HG03558 (cell line): Measurements from ENCODE around the gene GRK5.

Source experiments
- ATAC-seq: cut with Tn5 transposase; IDR thresholded peaks from one replicate; pipeline ENCODE4 v1.9.1; 2021; ENCODE audit warnings: moderate number of reproducible peaks; ENCODE audit not compliant: unreplicated experiment; ENCODE audit errors: extremely low read depth

The GRK5 gene

DNA sequence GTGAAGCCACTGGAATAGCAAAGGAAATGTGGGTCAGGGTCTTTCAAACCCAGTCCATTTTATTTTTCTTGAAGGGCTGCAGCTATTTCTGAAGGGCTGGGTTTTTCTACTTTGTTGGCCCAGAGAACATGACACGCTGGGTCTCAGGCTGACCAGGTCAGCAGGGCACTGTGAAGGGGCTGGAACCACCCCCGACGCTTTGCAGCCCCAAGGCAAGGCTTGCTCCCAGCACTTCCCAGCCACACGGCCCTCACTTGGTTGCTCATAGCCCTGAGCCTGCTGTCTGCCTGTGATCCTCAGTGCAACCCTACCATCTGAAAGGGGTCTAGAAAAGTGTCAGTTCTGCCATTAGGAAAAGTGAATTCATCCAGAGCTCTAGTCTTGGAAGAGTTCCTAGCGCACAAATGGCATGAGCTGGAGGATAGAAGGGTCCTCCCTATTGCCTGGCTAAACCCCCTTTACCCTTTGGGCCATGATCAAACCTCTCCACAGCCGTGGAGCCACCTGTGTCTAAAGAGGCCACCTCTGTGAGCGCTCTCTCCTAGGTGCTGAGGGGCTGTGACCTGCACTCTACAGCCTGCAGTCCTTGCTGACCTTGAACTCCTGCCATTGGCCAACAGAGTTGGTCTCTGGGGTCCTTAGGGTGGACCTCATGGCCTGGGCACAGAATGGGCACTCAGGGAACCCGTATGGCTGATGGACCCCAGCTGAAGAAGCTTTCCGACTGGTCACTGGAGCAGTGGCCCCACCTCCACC, 203.2 kb downstream of the GRK5 start:
- no peak for ATAC-seq

DNA sequence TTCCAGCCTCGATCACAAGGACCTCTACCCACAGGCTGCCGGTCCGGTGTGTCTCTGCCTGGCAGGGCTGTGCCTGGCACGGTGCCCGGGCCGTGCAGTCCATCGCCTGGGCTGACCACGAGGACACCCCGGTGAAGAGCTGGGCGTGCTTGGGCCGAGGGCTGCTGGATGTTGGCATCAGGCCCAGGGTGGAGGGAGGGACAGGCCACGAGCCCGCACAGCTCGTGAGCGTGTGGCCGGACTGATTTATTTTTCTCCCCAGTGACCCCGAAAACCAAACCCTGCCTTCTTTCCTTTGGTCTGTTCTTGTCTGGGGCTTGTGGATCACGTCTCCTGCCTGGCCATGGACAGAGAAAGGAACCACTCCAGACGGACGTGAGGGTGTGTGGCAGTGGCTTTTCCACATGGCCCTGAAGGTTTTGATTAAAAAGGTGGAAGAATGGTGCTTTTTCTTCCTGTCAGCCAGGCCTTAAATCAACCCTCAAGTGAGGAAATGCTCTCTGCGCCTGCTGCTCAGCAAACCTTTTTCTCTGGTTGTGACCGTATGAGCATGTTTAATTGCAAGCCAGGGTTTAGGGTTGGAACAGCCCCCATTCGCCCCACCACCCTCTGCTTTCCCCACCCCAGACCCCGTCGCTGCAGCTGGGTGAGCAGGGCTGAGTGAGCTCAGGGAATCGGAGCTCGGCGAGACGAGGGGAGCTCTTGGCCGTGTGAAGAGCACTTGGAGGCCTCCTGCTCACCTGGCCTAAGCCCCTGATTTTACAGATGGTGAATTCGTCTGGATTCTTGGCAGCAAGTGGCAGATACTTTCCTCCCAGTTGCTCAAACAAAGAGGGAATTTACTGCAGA, 205.1 kb downstream of the GRK5 start:
- no peak for ATAC-seq

DNA sequence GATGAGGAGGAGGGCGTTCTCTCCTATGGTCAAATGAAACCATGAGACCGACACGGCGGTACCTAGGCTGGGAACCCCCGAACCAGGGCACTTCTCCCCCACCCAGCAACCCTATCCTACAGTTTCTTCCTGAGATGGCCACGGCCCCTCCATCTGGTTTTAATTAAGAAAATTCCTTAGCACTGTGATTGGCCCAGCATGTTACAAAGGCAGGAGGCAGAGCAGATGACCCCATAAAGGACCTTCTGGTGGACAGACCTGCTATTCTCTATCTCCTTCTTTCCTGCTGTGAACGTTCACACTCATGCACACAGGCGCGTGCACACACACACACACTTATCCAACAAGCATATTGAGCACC, 205.7 kb downstream of the GRK5 start:
- no peak for ATAC-seq

DNA sequence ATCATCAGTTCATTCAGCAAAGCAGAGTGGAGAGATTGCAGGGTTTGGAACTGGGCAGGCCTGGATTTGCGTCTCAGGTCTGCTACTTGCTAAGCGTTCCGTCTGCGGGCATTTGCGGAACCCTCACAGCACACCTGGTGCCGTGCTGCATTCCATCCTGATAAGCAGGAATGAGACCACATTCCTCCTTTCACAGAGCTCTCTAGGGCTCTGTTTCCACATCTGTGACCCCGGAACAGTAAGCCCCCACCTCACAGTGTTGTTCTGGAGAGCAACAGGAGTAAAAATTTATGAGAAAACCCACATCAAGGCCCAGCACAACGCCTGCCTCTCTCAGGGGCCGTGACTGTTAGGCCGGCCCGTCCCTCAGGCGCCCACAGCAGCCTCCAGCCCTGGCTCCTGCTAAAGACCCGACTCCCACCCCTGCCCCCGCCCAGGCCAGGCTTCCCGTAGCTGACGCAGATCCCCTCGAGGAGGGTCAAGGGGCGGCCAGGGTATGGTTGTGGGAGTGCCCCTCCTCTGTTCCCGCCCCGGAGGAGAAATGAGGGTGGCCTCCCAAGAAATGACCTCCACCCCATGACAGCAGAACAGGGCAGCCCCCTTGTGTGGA, 206.2 kb downstream of the GRK5 start:
- ATAC-seq: no peak

DNA sequence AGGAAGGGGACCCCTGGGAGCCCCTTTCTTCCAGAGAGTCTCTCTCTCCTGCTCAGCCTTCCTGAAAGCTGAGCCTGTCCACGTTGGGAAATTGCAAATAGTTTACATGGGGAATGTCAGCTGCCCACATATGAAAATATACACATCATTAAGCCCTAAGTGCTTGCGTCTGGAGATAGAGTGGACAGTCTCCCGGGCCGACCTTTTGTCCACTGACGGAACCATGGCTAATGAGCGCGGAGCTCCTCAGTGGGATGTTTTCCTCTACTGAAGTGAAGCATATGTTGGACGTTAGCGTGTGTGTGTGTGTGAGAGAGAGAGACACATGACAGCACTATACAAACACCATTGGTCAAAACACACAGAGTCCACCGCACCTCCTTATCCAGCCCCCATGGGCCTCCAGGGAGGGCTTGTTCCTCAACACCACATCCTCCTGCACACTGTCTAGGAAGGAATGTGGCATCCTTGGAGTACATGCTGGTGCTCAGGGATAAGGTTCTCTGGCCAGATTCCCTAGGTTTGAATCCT, 206.8 kb downstream of the GRK5 start:
- no peak for ATAC-seq

DNA sequence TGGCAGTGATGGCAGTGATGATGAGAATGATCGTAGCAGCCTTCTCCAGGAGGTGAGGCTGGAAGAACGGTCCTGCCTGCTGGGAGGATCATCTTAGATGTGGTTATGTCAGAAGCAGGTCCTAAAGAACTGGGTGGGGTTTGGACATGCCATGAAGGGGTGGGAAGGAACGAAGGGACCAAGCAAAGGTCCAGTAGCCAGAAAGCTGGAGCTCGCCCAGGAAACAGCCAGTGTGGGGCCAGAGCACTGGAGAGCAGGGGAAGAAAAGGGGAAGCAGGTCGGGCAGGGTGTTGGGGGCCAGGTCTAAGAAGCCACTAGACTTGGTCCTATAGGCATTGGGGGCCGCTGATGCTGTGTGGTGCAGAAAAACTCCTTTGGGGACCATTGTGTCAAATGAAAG, 207.8 kb downstream of the GRK5 start:
- ATAC-seq: no peak

DNA sequence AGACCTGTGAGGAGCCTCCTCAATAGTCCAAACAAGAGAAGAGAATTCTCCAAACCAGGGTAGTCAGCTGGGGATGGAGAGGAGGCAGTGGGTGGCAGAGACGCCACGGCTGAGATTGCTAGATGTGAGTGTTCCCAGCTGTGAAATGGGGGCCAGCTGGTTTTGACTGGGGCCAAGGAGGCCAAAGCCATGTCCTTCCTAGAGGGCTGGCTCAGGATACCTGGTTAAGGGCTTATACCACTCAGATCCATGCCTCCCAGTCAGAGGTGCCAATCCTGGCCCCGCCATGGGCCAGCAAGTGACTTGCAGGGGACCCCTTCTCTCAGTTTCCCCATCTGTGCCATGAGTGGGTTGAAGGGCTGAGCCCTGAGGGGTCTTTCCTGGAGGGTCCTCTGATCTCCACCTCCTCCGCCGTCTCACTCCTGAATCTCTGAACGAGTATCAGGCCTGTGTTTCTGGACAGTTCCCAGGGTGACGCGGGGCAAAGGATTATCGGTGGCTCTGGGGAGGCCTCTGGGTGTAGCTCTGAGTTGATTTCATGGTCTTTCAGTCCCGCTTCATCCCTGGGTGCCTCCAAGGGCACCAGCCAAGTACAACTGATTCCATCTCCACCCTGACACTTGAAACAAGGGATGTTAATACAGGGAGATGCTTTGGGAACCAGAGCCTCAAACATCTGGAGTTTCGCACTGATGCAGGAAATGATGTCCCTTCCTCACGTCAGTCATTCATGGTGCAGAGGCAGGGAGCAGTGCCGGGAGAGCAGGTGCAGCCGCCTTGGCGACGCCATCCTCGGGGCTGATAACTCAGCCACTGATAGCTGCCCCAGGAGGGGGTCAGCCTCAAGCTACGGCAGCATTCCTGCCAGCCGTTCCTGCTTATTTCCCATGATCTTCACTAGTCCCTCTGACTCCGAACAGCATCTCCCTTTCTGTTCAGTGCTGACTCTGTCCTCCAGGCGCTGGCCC, 208.4 kb downstream of the GRK5 start:
- ATAC-seq: no peak

DNA sequence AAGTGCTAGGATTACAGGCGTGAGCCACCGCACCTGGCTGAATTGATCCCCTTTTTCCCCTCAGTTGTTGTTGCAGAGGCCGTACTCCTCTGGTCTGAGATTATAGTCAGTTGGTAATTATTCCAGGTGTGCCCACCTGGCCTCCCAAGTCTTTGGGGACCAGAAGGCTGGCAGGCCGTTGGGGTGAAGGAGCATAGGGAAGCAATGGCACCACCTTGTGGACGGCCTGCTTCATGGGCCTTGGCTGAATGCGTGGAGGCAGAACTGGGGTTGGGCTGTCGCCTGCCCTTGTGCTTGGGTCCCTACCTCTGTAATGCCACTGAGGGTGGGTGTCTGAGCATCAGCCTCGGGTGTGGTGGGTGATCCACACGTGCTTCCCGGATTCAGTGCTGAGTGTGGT, 209.5 kb downstream of the GRK5 start:
- no peak for ATAC-seq

DNA sequence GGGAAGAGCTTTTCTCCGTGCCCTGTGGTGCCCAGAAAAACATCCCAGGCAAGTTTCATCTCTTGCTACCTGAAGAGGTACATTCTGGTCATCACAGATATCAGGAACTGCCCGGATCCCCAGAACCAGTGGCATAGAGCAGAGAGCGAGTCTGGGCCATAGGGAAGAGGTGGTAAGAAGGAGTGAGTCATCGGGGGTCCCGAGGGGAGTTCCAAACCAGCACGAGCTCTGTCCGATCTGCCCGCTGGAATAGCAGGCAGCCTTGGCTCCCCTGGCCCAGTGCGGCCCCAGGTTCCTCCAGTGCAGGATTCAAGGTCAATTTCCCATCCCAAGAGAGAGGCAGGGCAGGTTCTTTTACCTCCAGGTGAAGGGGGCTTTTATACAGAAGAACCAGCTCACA, 210.5 kb downstream of the GRK5 start:
- no peak for ATAC-seq

DNA sequence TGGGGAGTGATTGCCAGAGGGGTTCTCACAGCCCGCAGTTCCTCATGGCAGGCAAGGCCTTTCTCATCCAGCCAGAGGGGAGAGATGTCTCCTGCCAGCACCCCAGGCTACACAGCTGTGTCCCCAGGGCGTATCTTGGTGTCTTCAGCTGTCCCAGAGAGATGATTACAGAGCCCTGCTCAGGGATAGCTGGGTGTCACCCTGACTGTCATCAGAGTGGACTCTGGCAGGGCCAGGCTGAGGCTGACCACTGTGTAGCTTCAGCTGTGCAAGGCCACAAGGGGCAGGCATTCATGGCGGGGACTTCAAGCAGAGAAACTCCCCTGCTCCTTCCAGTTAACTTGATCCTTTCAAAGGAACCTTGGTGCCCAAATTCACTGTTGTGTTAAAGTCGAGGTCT, 211.0 kb downstream of the GRK5 start:
- ATAC-seq: no peak

DNA sequence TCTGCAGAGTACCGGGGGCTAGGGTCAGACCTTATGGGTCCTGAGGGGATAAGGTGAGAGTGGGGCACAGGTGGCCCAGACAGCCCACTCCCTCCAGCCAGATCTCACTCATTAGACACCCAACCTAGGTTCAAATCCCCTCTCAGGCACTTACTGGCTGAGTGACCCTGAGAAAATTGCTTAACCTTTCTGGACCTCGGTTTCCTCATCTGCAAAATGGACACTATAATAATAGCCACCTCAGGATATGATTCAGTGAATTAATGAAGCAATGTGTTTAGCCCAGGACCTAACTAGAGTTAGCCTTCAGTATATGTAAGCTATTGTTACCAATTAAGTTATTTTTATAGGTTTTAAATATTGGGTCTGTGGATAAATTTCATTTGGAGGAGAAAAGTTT, 212.6 kb downstream of the GRK5 start:
- no peak for ATAC-seq

DNA sequence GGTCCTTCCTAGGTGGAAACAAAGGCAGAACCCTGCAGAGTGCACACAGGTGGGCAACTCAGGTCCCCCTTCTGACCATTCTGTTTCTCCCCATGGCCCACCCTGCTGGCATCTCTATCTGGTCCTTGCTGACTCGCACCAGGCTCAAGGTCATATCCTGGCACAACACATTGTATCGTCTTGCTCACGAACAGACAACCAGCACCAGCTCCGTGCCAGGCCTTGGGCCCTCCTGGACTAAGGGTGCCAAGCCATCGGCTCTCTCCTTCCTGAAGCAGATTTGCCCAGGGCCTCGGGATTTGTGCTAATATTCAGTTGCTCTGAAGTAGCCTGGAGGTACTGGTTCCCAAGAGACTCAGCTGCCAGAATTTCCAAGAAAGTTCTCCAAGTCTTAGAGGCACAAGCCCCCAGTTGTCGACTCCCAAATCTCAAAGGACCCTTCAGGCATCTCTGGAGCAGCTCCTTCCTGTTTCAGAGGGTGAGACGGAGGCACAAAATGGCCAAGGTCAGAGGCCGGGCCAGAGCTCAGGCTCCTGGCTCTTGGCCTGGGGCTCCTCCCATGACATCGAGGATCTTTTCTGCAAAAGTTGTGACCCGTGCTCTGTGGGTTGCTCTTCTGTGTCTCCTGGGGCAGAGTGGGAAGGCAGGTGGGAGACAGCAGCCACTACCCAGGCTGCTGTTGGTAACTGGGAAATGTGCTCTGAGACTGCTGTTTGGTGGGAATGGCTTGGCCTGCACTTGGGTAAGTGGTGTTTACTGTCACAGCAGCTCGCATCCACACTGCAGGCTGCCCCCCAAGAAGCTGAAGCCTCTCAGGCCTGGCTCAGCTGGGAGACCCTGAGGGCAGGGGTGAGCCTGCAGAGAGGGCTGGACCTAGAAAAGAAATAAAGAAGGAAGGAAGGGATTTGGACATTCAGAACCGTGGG, 213.8 kb downstream of the GRK5 start:
- ATAC-seq: no peak

DNA sequence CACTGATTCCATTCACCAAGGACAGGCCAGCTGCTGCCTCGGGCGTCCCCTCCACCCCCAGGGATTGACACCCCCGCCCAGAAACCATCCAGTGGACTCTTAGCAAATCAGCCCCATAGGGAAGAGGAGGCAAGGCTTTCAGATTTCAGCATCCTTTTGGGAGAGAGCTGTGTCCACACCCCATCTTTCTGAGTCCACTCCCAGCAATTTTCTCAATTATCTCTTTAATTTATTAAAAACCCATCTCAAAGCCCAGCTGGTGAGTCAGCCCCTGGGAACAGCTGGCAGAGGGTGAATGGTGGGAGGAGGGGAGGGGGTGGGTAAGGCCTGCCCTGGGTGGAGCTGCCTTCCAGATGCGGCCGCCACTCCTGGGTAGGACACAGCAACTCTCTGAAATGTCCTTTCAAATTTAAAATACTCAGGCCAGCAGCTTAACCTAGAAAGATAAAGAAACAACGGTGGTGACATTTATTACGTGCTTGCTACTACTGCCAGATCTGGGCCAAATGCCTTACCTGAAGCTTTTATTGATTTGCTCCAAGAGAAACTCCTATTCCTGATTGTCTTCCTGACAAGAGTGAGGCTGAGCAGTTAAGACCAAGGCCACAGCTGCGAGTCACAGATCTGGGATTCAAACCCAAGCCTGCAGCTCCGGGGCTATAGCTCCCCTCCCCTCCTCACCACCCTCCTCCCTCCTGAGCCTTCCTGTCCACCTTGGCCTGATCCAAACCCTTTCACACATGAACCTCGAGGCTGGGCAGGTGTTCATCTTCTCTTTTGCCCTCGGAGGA, 214.7 kb downstream of the GRK5 start:
- no peak for ATAC-seq

DNA sequence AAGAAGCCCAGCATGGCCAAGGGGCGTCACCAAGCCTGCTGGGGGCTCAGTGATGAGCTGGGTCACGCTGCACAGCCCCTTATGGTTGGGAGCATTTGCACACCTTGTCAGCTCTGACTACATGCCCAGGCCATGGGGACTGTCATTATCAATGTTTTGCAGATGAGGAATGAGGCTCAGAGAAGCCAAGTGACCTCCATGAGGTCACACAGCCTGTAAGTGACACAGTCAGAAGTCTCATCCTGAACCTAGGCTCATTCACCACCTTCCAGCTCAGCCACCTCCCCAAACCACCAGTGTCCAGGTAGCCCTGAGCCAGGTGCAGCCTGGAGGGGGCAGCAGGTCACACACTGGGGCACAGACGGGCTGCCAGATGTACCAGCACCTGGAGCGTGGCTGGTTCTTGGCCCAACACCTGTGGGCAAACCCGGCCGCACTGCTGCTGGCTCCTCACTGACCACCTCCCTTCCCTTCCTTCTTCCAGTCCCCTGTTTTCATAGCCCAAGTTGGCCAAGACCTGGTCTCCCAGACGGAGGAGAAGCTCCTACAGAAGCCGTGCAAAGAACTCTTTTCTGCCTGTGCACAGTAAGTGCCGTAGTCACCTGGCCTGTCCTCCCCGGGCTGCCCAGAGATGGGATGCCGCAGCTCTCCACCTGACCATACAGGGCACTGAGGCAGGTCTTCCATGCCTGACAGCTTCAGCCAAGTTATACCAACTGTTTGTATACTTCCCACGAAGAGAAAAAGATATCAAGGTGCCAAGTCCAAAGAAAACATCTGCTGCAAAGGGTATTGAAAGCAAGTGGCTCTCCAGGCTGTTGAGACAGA, 215.5 kb downstream of the GRK5 start:
- ATAC-seq: no peak

DNA sequence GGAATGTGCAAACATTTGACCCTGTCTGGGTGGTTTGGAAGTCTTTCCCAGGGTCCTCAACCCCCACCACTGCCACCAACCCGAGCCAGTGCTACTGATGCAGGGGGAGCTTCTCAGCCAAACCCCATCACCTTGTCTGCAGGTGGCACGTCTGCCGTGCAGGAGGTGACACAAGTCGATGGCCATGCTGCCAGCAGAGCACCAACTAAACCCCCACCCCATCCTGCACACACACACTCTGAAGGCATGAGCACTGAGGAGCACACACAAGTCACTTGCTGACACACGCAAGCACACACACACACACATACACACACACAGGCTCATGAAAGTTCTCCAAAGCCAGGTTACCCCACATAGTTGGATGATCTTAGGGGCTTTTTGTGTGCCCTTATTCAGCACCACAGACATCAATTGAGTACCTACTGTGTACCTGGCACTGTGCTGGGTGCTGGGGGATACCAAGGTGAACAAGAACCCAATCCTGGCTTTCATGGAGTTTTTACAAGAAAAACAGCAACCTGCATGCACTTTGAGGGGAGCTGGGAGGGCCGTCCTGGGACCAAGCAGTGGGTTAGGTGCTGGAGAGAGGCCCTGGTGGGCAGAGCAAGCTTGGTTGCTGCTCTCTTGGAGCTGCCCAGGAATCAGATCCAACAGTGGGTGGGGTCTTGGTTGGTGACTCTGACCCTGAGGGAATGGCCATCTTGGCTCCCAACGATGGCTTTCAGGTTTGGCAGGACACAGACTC, 216.3 kb downstream of the GRK5 start:
- no peak for ATAC-seq

DNA sequence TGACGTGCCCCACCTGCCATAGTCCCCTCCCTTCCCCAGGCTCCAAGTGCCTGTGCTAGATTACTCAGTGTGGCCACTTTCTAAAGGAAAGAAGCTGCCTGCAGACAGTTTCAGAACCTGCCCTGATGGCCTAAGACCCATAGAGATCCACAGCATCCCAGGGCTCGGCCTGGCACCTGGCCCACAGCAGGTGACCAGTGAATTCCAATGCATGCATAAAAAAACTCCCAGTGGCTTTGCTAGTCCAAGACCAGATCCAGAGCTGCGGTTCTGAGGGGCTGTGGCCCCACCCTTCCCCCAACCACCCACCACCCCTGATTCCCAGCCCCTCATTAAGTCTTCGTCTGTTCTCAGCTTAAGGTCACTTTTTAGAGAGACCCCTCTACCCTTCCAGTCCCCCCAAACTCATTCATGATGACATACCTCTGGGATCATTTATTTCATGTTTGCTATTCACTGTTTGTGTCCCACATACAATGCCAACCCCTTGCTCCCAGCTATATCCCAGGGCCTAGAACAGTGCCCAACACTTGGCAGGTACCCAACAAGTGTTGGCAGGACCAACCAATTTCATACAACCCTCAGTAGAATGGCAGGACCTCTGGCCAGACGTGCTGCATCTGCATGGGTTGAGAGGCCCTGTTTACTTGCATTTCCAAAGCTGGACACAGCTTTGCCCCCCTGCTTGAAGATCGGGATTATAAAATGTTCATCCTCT, 217.0 kb downstream of the GRK5 start:
- ATAC-seq: no peak
